ENCODE data around the gene ZNF367.

ZNF367 gene

GRCh38 chr9:96440671-96441199, 22.6 kb upstream of the ZNF367 start:
- no peaks in the 10 kb centered on the region for H3K27me3 ChIP-seq (ENCODE audit: insufficient read depth, poor library complexity, severe bottlenecking)
- no peak overlapping the region for H3K4me3 ChIP-seq (replicated peaks; ENCODE audit: insufficient read depth, low read length)
- DNase-seq (ENCODE audit: low read depth in 1 of 2, low spot score in 1 of 2), result no peak
- no peak overlapping the region for H3K27ac ChIP-seq (replicated peaks)
- TF ChIP-seq CTCF (IDR thresholded peaks at IDR 0.05; ENCODE audit: insufficient read depth, low read length) (no peak), GABPA (IDR thresholded peaks at IDR 0.05; ENCODE audit: low read depth) (no peak), REST (IDR thresholded peaks at IDR 0.05; ENCODE audit: insufficient replicate concordance, low read depth) (no peak), POLR2AphosphoS5 (IDR thresholded peaks at IDR 0.05; ENCODE audit: low read depth) (no peak), SPI1 (IDR thresholded peaks at IDR 0.05; ENCODE audit: borderline replicate concordance, low read depth) (no peak)

- DNase-seq (ENCODE audit: low read depth in 1 of 2, low spot score in 1 of 2), result no peak
- no peak overlapping the region for H3K4me3 ChIP-seq (replicated peaks; ENCODE audit: insufficient read depth, low read length)
- TF ChIP-seq REST (IDR thresholded peaks at IDR 0.05; ENCODE audit: insufficient replicate concordance, low read depth) (no peak), GABPA (IDR thresholded peaks at IDR 0.05; ENCODE audit: low read depth) (no peak), POLR2AphosphoS5 (IDR thresholded peaks at IDR 0.05; ENCODE audit: low read depth) (no peak), CTCF (IDR thresholded peaks at IDR 0.05; ENCODE audit: insufficient read depth, low read length) (no peak), SPI1 (IDR thresholded peaks at IDR 0.05; ENCODE audit: borderline replicate concordance, low read depth) (no peak)
- H3K27ac ChIP-seq (replicated peaks), result no peak overlapping the region
- no peaks in the 10 kb centered on the region for H3K27me3 ChIP-seq (ENCODE audit: insufficient read depth, poor library complexity, severe bottlenecking)
Observed at GRCh38 chr9:96437454-96437853, 19.3 kb upstream of the ZNF367 start.

- H3K27me3 ChIP-seq (ENCODE audit: insufficient read depth, poor library complexity, severe bottlenecking), result no peaks in the 10 kb centered on the region
- no peak for DNase-seq (ENCODE audit: low read depth in 1 of 2, low spot score in 1 of 2)
- no peak overlapping the region for H3K4me3 ChIP-seq (replicated peaks; ENCODE audit: insufficient read depth, low read length)
- no peak for TF ChIP-seq REST (IDR thresholded peaks at IDR 0.05; ENCODE audit: insufficient replicate concordance, low read depth)
- no peak for TF ChIP-seq CTCF (IDR thresholded peaks at IDR 0.05; ENCODE audit: insufficient read depth, low read length)
- TF ChIP-seq POLR2AphosphoS5 (IDR thresholded peaks at IDR 0.05; ENCODE audit: low read depth), result no peak
- H3K27ac ChIP-seq (replicated peaks), result no peak overlapping the region
Observed at GRCh38 chr9:96436456-96437126, 18.4 kb upstream of the ZNF367 start.

All from HL-60 (cell line).